ENCODE data around the gene HEXIM2.

DNA sequence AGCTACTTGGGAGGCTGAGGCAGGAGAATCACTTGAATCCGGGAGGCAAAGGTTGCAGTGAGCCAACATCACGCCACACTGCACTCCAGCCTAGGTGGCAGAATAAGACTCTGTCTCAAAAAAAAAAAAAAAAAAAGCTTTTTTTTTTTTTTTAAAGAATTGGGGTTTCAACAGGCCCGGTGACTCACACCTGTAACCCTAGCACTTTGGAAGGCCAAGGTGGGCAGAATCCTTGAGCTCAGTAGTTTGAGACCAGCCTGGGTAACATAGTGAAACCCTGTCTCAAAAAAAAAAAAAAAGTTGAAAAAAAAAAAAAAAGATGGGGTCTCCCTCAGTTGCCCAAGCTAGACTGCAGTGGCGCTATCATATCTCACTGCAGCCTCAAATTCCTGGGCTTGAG, 6.6 kb upstream of the HEXIM2 start:
- TF ChIP-seq SUZ12 (IDR thresholded peaks at IDR 0.05; ENCODE audit: extremely low read depth, insufficient read depth, insufficient read length) (no peak), ZNF274 (IDR thresholded peaks at IDR 0.05; ENCODE audit: low read depth, low read length) (no peak), YY1 (IDR thresholded peaks at IDR 0.05; ENCODE audit: insufficient read depth, insufficient read length) (no peak)

Data from NT2/D1 (cell line).